HepG2 (cell line): ENCODE measurements around the gene MYCBPAP. TPM values are rescaled to one million over a fixed set of nuclear protein-coding genes. Genes with fewer than 3 reads are reported as not detected.

Experiments used
- AGO2 ChIP-seq: fragments of 200-400 bp; formaldehyde crosslinking; optimal IDR thresholded peaks from 2 replicates; pipeline ENCODE3; 2017; ENCODE audit warnings: mild to moderate bottlenecking, low read depth, low read length, moderate library complexity
- FIP1L1 ChIP-seq: fragments of 200-400 bp; formaldehyde crosslinking; IDR thresholded peaks from 2 replicates; pipeline ENCODE4 v1.6.1; 2018; ENCODE audit warnings: low read depth, mild to moderate bottlenecking, low read length, moderate library complexity, borderline replicate concordance; ENCODE audit not compliant: insufficient read depth
- FLYWCH1 ChIP-seq: sonication (generic); formaldehyde crosslinking; IDR thresholded peaks from 2 replicates; pipeline ENCODE4 v1.8.1; 2023; ENCODE audit warnings: mild to moderate bottlenecking, missing genetic modification reagents
- GATAD2A ChIP-seq: IDR thresholded peaks from 2 replicates; pipeline ENCODE4 v1.6.1; 2016
- HES4 ChIP-seq: sonication (generic); formaldehyde crosslinking; IDR thresholded peaks from 2 replicates; pipeline ENCODE4 v1.9.0; 2021; ENCODE audit warnings: mild to moderate bottlenecking, missing genetic modification reagents, borderline replicate concordance
- MEF2D ChIP-seq: sonication (generic); formaldehyde crosslinking; IDR thresholded peaks from 2 replicates; pipeline ENCODE4 v1.5.1; 2020; ENCODE audit warnings: mild to moderate bottlenecking, missing genetic modification reagents
- NR2F2 ChIP-seq: IDR thresholded peaks from 2 replicates; pipeline ENCODE4 v1.6.1; 2012; ENCODE audit warnings: low read depth, inconsistent platforms, borderline replicate concordance
- NRL ChIP-seq: sonication (generic); formaldehyde crosslinking; IDR thresholded peaks from 2 replicates; pipeline ENCODE4 v1.5.0; 2020; ENCODE audit warnings: missing genetic modification reagents, mild to moderate bottlenecking, moderate library complexity, borderline replicate concordance
- PHF20 ChIP-seq: sonication (generic); formaldehyde crosslinking; IDR thresholded peaks from 2 replicates; pipeline ENCODE4 v1.5.0; 2020; ENCODE audit warnings: mild to moderate bottlenecking, missing genetic modification reagents
- REST ChIP-seq, 2 experiments: IDR thresholded peaks; 2 replicates each; pipeline ENCODE4 v1.6.1; 2011 to 2012; ENCODE audit warnings: low read length in 2 of 2, borderline replicate concordance in 1 of 2, low read depth in 1 of 2, mild to moderate bottlenecking in 1 of 2, moderate library complexity in 1 of 2
- SYNCRIP ChIP-seq: fragments of 200-400 bp; formaldehyde crosslinking; IDR thresholded peaks from 2 replicates; pipeline ENCODE4 v1.6.1; 2018; ENCODE audit warnings: mild to moderate bottlenecking, low read depth, low read length; ENCODE audit not compliant: insufficient read depth
- TBL1XR1 ChIP-seq: fragments of 150-350 bp; IDR thresholded peaks from 2 replicates; pipeline ENCODE4 v1.6.1; 2014; ENCODE audit warnings: borderline replicate concordance, low read length; ENCODE audit not compliant: partially characterized antibody
- TCF7 ChIP-seq: sonication (generic); IDR thresholded peaks from 2 replicates; pipeline ENCODE4 v1.6.1; 2016; ENCODE audit warnings: antibody characterized with exemption, low read depth
- ZFP36 ChIP-seq: fragments of 150-350 bp; IDR thresholded peaks from 2 replicates; pipeline ENCODE4 v1.6.1; 2018; ENCODE audit warnings: borderline replicate concordance, low read length, low read depth; ENCODE audit not compliant: partially characterized antibody
- ZSCAN20 ChIP-seq: sonication (generic); formaldehyde crosslinking; IDR thresholded peaks from 2 replicates; pipeline ENCODE4 v1.4.0; 2020; ENCODE audit warnings: missing genetic modification reagents, mild to moderate bottlenecking, borderline replicate concordance
- polyA plus RNA-seq, 8 experiments: library from polyadenylated mRNA; depleted of rRNA in 3 of 8; stranded (reverse) in 7 of 8; unstranded in 1 of 8; fragments of >200 nt; fragmentation: Illumina TruSeq in 4 of 8; extraction: Trizol in 4 of 8; gene quantifications; 2 replicates each; pipeline versions ENCODE4 v1.2.1 to v1.2.3, GENCODE V29; 2011 to 2016; ENCODE audit warnings: low read depth in 4 of 8, missing spikeins in 1 of 8, mixed read lengths in 1 of 8; ENCODE audit not compliant: insufficient read depth in 1 of 8
- total RNA-seq, 5 experiments: library from RNA; depleted of rRNA; stranded (reverse); fragments of >200 nt; fragmentation: Illumina TruSeq; extraction: Trizol; gene quantifications; 2 replicates each; pipeline ENCODE4 v1.2.3, GENCODE V29; 2016; ENCODE audit warnings: low read depth in 1 of 5
- TF ChIP-seq, protein P1 (sequence below): sonication (generic); formaldehyde crosslinking; IDR thresholded peaks from 2 replicates; pipeline ENCODE4 v1.4.0; 2020; ENCODE audit warnings: missing genetic modification reagents, mild to moderate bottlenecking, borderline replicate concordance
- TF ChIP-seq, protein P2 (sequence below): sonication (generic); formaldehyde crosslinking; IDR thresholded peaks from 2 replicates; pipeline ENCODE4 v1.9.0; 2022; ENCODE audit warnings: low read depth, missing genetic modification reagents

Gene MYCBPAP
- total and polyA plus RNA-seq, 2 of the 13 experiments (the other 11 are each of a cell fraction or from before 2014, with no cell fraction given): 0.22 to 0.24 TPM

DNA sequence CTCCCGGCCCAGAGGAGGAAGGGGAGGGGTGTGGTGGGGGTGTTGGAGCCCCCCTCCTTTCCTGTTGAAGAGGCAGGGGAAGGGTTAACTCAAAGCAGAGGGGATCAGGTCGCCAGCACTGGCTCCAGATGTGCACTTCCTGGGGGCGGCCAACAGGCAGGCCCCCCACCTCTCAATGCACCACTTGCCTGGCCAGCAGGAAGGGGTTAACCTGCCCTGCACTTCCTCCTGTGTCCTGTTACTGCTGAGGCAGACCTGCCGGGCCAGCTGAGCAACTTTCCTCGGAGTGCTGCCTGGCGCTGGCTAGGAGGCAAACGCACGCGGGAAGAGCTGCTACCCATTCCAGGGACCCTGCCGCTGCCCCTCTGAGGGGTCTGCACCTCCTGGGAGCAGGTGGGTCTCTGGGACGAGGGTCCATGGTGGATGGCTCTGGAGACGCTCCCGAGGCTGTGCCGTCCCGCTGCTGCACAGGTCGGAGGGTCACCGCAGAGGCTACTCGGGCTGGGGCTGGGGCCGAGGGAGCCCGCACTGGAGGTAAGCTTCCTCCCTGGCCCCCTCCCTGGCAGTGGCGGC is 24.3 kb downstream of the MYCBPAP start, which contains the start of gene EPN3 (continued):
- TF ChIP-seq REST (IDR thresholded peaks at IDR 0.05; ENCODE audit: borderline replicate concordance in 1 of 2, low read depth in 1 of 2, low read length in 2 of 2): no peak
- TF ChIP-seq FIP1L1: no peak
- no peak for TF ChIP-seq ZFP36
- no peak; the same call in 1 of the 2 replicates for TF ChIP-seq GATAD2A (CRISPR knock-in tag)
- no peak for TF ChIP-seq SYNCRIP
- TF ChIP-seq AGO2: peak; percentile 55
- no peak for TF ChIP-seq NRL (CRISPR knock-in tag)
- TF ChIP-seq NR2F2: no peak
- TF ChIP-seq, protein P1, sequence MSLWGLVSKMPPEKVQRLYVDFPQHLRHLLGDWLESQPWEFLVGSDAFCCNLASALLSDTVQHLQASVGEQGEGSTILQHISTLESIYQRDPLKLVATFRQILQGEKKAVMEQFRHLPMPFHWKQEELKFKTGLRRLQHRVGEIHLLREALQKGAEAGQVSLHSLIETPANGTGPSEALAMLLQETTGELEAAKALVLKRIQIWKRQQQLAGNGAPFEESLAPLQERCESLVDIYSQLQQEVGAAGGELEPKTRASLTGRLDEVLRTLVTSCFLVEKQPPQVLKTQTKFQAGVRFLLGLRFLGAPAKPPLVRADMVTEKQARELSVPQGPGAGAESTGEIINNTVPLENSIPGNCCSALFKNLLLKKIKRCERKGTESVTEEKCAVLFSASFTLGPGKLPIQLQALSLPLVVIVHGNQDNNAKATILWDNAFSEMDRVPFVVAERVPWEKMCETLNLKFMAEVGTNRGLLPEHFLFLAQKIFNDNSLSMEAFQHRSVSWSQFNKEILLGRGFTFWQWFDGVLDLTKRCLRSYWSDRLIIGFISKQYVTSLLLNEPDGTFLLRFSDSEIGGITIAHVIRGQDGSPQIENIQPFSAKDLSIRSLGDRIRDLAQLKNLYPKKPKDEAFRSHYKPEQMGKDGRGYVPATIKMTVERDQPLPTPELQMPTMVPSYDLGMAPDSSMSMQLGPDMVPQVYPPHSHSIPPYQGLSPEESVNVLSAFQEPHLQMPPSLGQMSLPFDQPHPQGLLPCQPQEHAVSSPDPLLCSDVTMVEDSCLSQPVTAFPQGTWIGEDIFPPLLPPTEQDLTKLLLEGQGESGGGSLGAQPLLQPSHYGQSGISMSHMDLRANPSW (CRISPR knock-in tag): no peak
- TF ChIP-seq ZSCAN20 (CRISPR knock-in tag): no peak
- 0 out of 2 replicates have a peak, but pooled peaks have one; percentile 50 for TF ChIP-seq HES4 (CRISPR knock-in tag)
- no peak for TF ChIP-seq PHF20 (CRISPR knock-in tag)
- no peak for TF ChIP-seq TCF7
- no peak for TF ChIP-seq MEF2D (CRISPR knock-in tag)
- no peak for TF ChIP-seq FLYWCH1
- TF ChIP-seq TBL1XR1: no peak
- TF ChIP-seq, protein P2, sequence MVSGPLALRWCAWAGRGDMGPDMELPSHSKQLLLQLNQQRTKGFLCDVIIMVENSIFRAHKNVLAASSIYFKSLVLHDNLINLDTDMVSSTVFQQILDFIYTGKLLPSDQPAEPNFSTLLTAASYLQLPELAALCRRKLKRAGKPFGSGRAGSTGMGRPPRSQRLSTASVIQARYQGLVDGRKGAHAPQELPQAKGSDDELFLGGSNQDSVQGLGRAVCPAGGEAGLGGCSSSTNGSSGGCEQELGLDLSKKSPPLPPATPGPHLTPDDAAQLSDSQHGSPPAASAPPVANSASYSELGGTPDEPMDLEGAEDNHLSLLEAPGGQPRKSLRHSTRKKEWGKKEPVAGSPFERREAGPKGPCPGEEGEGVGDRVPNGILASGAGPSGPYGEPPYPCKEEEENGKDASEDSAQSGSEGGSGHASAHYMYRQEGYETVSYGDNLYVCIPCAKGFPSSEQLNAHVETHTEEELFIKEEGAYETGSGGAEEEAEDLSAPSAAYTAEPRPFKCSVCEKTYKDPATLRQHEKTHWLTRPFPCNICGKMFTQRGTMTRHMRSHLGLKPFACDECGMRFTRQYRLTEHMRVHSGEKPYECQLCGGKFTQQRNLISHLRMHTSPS (CRISPR knock-in tag): no peak
